Ishikawa (cell line): ENCODE data around the gene IDI2.

Experiments used
- EP300 ChIP-seq: IDR thresholded peaks from 2 replicates; pipeline ENCODE4 v1.6.1; 2012; ENCODE audit warnings: borderline replicate concordance
- FOXM1 ChIP-seq: IDR thresholded peaks from 2 replicates; pipeline ENCODE4 v1.6.1; 2012; ENCODE audit warnings: low read depth, borderline replicate concordance
- TAF1 ChIP-seq: IDR thresholded peaks from 2 replicates; pipeline ENCODE4 v1.6.1; 2012; ENCODE audit warnings: low read depth, mild to moderate bottlenecking
- TCF12 ChIP-seq: IDR thresholded peaks from 2 replicates; pipeline ENCODE4 v1.6.1; 2012; ENCODE audit warnings: low read depth
- USF1 ChIP-seq: IDR thresholded peaks from 2 replicates; pipeline ENCODE4 v1.6.1; 2012

GRCh38 chr10:1044964-1045363 lies 19.3 kb upstream of the IDI2 start:
- TF ChIP-seq TAF1 = no peak
- no peak for TF ChIP-seq TCF12
- no peak for TF ChIP-seq USF1
- TF ChIP-seq FOXM1 = no peak
- no peak for TF ChIP-seq EP300
